Fibroblast of gingiva (primary cell): Measurements from ENCODE around the gene DLK2.
"Not testable (repeated sequence)": the region's sequence is repeated elsewhere in the genome, so short reads cannot be mapped to it uniquely, and the experiment has no call there.

Source experiments
- DNase-seq: peaks from one replicate; pipeline ENCODE4 v3.0.0-alpha.2; 2011; ENCODE audit warnings: low read depth

The DLK2 gene

GRCh38 chr6:43455531-43456428 is at the start of gene DLK2:
DLK2 (minus strand) TSS chr6:43455548; CDS start chr6:43454825, 723 bp downstream.
- DNase-seq: no peak

- DNase-seq: no peak
Observed at GRCh38 chr6:43503443-43503842, 48.1 kb upstream of the DLK2 start.

GRCh38 chr6:43502666-43503065 is 47.3 kb upstream of the DLK2 start:
- DNase-seq: no peak

GRCh38 chr6:43500921-43501320 is 45.6 kb upstream of the DLK2 start:
- DNase-seq: no peak

GRCh38 chr6:43499028-43499815 is 43.9 kb upstream of the DLK2 start:
- DNase-seq: no peak

- DNase-seq: not testable (repeated sequence)
Observed at GRCh38 chr6:43498291-43498690, 42.9 kb upstream of the DLK2 start.

GRCh38 chr6:43497689-43498088 is 42.3 kb upstream of the DLK2 start:
- DNase-seq: no peak

GRCh38 chr6:43497129-43497396 is 41.7 kb upstream of the DLK2 start:
- DNase-seq: no peak

GRCh38 chr6:43496370-43497128 is 41.2 kb upstream of the DLK2 start:
- DNase-seq: peak; percentile 35

GRCh38 chr6:43495409-43495941 is 40.1 kb upstream of the DLK2 start:
- peak; percentile 27 for DNase-seq

- DNase-seq: no peak
Observed at GRCh38 chr6:43494766-43495165, 39.4 kb upstream of the DLK2 start.

GRCh38 chr6:43494321-43494720 is 39.0 kb upstream of the DLK2 start:
- no peak for DNase-seq

GRCh38 chr6:43493833-43494232 is 38.5 kb upstream of the DLK2 start:
- DNase-seq: no peak

- DNase-seq: no peak
Observed at GRCh38 chr6:43493230-43493629, 37.9 kb upstream of the DLK2 start.

- DNase-seq: peak; percentile 22
Observed at GRCh38 chr6:43492673-43493072, 37.3 kb upstream of the DLK2 start.

GRCh38 chr6:43491750-43492661 is 36.7 kb upstream of the DLK2 start:
- DNase-seq: peak; percentile 73

GRCh38 chr6:43490523-43490939 is 35.2 kb upstream of the DLK2 start:
- DNase-seq: no peak

GRCh38 chr6:43489277-43490072 is 34.1 kb upstream of the DLK2 start:
- DNase-seq: no peak

GRCh38 chr6:43488667-43489276 is 33.4 kb upstream of the DLK2 start:
- no peak for DNase-seq
